ENCODE results near the gene SPOCK1.
"Not testable (repeated sequence)": the region's sequence is repeated elsewhere in the genome, so short reads cannot be mapped to it uniquely, and the experiment has no call there.

SPOCK1 gene

DNA sequence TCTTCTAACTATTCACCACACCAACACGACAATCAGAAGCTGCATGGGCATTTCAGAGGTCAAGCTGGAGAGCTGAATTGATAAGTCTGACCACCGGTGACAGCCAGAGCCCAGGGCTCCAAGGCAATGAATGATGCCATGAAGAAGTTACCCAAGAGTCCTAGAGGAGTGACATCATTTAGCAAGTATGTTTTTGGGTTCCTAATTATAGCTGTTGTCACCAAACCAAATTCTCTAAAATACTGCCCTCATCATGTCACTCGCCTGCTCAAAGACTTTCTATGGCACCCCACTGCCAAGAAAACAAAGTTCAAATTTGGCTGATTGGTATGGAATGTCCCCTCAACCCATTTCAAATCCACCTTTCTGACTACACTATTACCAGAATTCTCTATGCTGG lies 235.1 kb downstream of the SPOCK1 start:
- H3K4me3 ChIP-seq (ENCODE audit: low read length): no peak overlapping the region
- TF ChIP-seq, protein P1, sequence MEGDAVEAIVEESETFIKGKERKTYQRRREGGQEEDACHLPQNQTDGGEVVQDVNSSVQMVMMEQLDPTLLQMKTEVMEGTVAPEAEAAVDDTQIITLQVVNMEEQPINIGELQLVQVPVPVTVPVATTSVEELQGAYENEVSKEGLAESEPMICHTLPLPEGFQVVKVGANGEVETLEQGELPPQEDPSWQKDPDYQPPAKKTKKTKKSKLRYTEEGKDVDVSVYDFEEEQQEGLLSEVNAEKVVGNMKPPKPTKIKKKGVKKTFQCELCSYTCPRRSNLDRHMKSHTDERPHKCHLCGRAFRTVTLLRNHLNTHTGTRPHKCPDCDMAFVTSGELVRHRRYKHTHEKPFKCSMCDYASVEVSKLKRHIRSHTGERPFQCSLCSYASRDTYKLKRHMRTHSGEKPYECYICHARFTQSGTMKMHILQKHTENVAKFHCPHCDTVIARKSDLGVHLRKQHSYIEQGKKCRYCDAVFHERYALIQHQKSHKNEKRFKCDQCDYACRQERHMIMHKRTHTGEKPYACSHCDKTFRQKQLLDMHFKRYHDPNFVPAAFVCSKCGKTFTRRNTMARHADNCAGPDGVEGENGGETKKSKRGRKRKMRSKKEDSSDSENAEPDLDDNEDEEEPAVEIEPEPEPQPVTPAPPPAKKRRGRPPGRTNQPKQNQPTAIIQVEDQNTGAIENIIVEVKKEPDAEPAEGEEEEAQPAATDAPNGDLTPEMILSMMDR (conservative IDR thresholded peaks at IDR 0.05; ENCODE audit: low read depth, low read length): no peak
- DNase-seq (ENCODE audit: low read depth): no peak

DNA sequence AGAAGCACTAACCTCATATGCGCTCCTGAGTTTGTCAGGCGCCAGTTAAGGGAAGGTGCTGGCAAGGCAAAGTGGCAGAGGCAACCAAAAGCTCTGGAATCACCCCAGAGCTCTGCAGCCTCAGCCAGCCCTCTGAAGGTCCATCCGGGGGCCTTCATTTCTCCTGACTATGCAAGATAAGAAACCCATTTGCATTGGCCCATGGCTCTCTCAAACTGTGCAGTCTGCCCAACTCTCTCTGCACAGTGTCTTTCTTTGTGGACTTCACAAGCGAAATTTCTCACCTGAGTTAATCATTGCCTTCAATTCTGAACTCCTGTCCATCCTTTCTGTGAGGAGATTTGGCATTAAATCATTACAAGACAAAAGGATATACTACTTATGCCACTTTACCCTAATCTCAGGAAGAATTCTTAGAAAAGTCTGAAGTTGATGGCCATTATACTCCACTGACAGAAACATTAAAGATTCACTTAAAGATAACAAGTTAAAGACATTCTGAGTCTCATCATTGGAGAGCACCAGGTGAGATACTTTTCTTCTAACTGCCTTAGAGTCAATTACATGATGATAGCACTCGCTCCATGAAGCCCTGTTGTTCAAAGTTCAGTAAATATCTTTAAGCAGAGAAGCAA lies 235.6 kb downstream of the SPOCK1 start:
- no peak overlapping the region for H3K4me3 ChIP-seq (ENCODE audit: low read length)
- no peak for DNase-seq (ENCODE audit: low read depth)
- TF ChIP-seq, protein P1 (conservative IDR thresholded peaks at IDR 0.05; ENCODE audit: low read depth, low read length): no peak

DNA sequence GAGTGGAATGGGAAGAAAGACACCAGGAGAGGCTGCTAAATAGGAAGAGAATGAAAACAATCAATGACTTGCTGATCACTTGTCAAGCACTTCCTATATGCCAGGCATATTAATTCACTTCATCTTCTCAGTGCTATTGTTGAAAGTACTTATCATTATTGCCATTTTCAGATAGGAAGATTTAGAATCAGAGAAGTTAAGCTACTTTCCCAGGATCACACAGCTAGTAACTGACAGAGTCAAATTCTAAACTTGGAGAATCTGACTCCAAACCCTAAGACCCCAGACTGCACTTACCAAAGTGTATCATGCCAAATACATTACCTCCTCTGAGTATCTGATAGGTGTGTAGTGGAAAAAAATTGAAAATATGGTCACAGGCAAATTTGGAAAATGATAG lies 236.3 kb downstream of the SPOCK1 start:
- H3K4me3 ChIP-seq (ENCODE audit: low read length): no peak overlapping the region
- TF ChIP-seq, protein P1 (conservative IDR thresholded peaks at IDR 0.05; ENCODE audit: low read depth, low read length): no peak
- no peak for DNase-seq (ENCODE audit: low read depth)

DNA sequence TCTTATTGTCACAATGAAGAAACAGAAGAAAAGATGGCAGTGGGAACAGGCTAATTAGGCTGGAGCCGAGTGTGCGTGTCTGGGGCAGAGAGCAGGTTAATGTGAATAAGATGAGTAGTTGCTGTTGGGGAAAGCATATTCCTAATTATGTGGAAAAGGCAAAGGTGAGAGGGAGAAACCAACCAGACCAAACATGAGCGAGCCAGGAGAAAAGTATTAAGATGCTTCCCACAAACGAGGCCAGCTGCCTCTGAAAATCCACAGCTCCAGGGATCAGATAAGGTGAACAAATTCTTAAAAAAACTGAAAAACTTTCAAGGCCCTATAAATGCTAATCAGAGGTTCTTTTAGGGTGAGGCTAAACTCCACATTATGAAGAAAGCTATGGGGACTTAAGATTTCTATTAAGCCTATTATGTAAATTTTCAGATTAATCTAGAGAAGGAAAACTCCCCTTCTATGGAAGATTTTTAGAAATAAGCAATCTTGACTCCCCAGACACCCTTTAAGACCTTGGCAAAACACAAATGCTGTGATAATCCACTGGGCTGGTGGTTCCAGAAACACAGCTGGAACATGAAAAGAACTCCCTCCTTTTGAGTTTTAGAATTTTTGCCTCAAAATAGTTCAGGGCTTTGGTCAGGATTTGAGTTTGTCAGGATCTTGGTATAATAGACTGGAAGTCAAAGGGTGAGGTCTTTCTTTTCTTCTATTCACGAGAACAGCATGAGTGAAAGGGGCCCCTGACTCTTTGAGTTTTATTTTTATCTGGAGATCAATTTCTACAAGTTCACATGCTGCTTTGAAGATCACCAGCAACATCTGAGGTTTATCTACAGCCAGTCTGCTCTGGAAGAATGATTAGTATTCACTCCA lies 238.1 kb downstream of the SPOCK1 start:
- TF ChIP-seq, protein P1 (conservative IDR thresholded peaks at IDR 0.05; ENCODE audit: low read depth, low read length): no peak
- DNase-seq (ENCODE audit: low read depth): no peak
- H3K4me3 ChIP-seq (ENCODE audit: low read length): no peak overlapping the region

DNA sequence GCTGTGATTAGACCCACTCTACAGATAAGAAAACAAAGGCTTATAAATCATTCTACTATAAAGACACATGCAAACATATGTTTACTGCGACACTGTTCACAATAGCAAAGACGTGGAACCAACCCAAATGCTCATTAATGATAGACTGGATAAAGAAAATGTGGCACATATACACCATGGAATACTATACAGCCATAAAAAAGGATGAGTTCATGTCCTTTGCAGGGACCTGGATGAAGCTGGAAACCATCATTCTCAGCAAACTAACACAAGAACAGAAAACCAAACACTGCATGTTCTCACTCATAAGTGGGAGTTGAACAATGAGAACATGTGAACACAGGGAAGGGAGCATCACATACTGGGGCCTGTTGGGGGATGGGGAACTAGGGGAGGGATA lies 240.0 kb downstream of the SPOCK1 start:
- not testable (repeated sequence) for DNase-seq (ENCODE audit: low read depth); H3K4me3 ChIP-seq (ENCODE audit: low read length)

DNA sequence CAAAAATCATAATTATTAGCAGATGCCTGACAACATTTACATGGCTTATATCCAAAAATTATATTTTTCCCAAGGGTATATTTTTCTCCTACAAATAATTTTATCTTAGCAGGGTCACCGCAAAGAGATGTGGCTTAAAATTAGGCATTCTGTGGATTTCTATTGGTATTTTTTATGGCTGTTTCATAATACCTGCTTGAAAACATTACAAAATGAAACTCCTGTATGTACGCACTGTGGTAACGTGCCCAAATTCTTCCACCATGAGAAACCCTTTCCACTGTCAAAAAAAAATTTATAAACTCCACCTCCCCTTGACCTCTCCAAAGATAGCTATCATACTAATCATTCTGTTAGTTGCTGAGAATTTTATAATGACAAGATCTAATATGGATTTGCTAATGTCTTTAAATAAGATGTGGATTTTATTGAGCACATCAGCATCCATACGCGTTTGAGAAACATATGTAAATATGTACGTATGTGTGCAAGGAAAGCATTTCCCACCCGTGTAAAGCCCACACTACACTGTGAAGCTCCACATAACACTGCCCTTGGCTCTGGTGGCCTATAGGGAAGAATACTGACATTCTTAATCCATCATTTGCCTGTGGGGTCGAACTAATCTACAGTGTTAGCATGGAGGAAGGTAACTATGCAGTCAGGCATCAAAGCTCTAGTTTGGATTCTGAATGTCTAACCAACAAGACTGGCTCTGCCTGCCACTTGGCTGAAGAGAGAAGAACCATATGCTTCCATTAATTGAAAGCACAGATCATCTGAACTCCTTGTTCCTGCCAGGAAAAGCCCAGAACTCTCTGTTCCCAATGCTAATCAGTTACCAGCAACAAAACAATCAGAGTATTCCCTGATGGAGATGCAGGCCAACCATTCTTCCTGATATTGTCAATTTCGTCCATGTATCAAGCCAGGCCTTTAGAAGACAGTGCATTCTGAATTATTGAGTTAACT lies 244.7 kb downstream of the SPOCK1 start:
- TF ChIP-seq, protein P1 (conservative IDR thresholded peaks at IDR 0.05; ENCODE audit: low read depth, low read length): no peak
- H3K4me3 ChIP-seq (ENCODE audit: low read length): no peak overlapping the region
- DNase-seq (ENCODE audit: low read depth): no peak

DNA sequence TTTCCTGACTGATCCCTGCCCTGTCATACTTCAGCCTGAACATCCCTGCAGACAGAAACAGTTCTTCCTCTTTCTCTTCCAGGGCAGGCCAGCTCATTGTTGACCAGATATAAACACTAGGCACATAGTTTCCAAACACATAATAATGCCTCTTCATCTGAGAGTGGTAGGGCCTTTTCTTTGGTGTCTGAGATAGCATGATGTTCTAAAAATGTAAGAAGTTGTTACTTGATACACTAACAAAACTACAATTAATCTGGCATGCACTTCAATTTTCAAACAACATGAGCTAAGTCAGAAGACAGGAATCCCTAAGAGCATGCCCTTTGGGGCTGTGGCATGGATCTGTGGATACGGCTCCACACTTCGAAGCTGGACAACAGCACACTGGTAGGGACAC lies 246.6 kb downstream of the SPOCK1 start:
- no peak overlapping the region for H3K4me3 ChIP-seq (ENCODE audit: low read length)
- no peak for DNase-seq (ENCODE audit: low read depth)

More for the DNA sequence above, 246.6 kb downstream of the SPOCK1 start:
- TF ChIP-seq, protein P1 (conservative IDR thresholded peaks at IDR 0.05; ENCODE audit: low read depth, low read length): no peak
